GM12891 (cell line): ENCODE data around the gene DNAJC5.

Experiments used
- DNase-seq: peaks from one replicate; pipeline ENCODE4 v3.0.0; 2011; ENCODE audit warnings: low spot score; ENCODE audit not compliant: insufficient read length
- FAIRE-seq: peaks from 2 replicates; lab custom pipeline; 2011; peaks lifted over from hg19 to GRCh38; lab: Jason Lieb, UNC
- PAX5 ChIP-seq: IDR thresholded peaks from 2 replicates; pipeline ENCODE4 v1.6.1; 2011; ENCODE audit warnings: low read length, moderate library complexity, mild to moderate bottlenecking; ENCODE audit not compliant: insufficient read depth, severe bottlenecking
- POLR2A ChIP-seq: IDR thresholded peaks from 2 replicates; pipeline ENCODE4 v1.6.1; 2011; ENCODE audit warnings: low read depth, low read length, control low read depth
- POLR2AphosphoS5 ChIP-seq: IDR thresholded peaks from 2 replicates; pipeline ENCODE4 v1.6.1; 2011; ENCODE audit warnings: low read depth, low read length, control low read depth
- POU2F2 ChIP-seq: IDR thresholded peaks from 2 replicates; pipeline ENCODE4 v1.6.1; 2011; ENCODE audit warnings: low read depth, mild to moderate bottlenecking, control low read depth, low read length, moderate library complexity
- SPI1 ChIP-seq: IDR thresholded peaks from 2 replicates; pipeline ENCODE4 v1.6.1; 2011; ENCODE audit warnings: low read depth, low read length, control low read depth
- TAF1 ChIP-seq: IDR thresholded peaks from 2 replicates; pipeline ENCODE4 v1.6.1; 2011; ENCODE audit warnings: low read depth, low read length, control low read depth

DNAJC5 gene

DNA sequence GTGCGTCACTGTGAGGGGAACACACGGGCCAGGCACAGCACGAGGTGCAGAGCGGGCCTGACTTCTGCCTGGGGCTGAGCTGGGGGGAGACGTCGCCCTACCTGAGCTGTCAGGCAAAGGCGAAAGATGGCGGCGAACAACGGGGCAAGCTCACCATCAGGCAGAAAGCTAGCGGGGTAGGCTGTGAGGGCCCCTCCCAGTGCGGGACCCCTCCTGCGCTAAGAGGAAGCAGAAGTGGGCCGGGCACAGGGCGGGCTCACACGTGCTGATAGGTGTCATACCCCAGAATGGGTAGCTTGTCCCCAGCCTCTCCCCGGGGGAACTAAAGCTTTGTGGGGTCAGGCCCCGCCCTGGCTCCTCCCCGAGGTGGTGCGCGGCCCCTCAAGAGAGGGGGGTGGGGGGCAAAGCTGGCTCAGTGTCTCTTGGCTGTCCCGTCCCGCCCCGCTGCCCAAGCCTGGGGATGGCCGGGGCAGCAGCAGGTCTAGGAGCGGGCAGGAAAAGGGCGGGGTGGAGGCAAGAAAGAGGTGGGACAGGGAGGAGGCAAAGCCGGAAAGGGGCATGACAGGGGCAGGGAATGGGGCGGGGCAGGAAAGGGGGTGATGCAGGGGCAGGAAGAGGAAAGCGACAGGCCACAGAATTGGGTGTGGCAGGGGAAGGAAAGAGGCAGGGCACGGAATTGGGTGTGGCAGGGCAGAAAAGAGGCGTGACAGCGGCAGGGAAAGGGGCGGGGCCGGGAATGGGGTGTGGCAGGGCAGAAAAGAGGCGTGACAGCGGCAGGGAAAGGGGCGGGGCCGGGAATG lies 46.6 kb downstream of the DNAJC5 start:
- no peak for TF ChIP-seq POLR2A
- no peak for TF ChIP-seq TAF1
- no peak for TF ChIP-seq SPI1
- TF ChIP-seq PAX5: no peak
- TF ChIP-seq POU2F2: no peak
- TF ChIP-seq POLR2AphosphoS5: no peak
- DNase-seq (peak; percentile 73), FAIRE-seq (peak; percentile 5)

GRCh38 chr20:63942250-63942951 lies 47.5 kb downstream of the DNAJC5 start:
- DNase-seq: peak; percentile 67
- TF ChIP-seq TAF1 (no peak), POLR2A (no peak), POU2F2 (no peak), POLR2AphosphoS5 (0 out of 2 replicates have a peak, but pooled peaks have one; percentile 28), PAX5 (no peak)
- FAIRE-seq: peak; percentile 77

GRCh38 chr20:63942969-63943807 lies 48.3 kb downstream of the DNAJC5 start:
- DNase-seq: no peak
- TF ChIP-seq POU2F2 (no peak), SPI1 (no peak), PAX5 (no peak), POLR2A (no peak; the same call in 1 of the 2 replicates)
- FAIRE-seq: no peak

- TF ChIP-seq POLR2A: no peak
- TF ChIP-seq POLR2AphosphoS5: no peak
- no peak for TF ChIP-seq SPI1
- TF ChIP-seq PAX5: no peak
- TF ChIP-seq POU2F2: no peak
- no peak for TF ChIP-seq TAF1
- FAIRE-seq (no peak), DNase-seq (no peak)
Measured at GRCh38 chr20:63943808-63944077, 48.8 kb downstream of the DNAJC5 start.

- DNase-seq (no peak), FAIRE-seq (no peak)
- TF ChIP-seq PAX5 (no peak), SPI1 (no peak), POU2F2 (no peak), POLR2AphosphoS5 (no peak), TAF1 (no peak), POLR2A (no peak)
Measured at GRCh38 chr20:63944078-63944941, 49.4 kb downstream of the DNAJC5 start.

DNA sequence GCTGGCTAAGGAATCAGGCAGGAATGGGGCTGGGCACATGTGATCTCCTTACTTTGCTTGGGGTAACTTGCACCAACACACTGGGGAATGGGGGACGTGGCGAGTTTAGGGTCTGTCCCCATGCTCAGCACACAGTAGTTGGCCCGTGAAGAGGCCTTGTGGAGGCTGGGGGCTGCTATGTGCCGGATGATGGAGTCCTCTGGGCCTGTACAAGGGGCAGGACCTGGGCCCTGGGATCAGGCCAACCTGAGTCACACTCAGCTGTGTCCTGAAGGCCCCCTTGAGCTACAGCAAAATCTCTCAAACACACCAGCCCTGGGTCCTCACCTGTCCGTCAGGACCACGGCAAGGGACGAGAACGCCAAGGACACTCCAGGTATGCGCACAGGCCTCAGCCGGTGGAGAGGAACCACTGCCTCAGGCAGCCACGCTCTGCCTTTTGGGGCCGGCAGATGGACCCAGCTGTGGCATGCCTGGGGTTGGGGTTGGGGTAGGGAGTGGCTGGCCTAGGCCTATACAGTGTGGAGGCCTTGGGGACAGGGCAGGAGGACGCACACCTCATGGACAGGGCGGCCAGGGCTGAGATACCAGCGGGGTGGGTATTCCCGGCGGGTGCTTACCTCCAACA lies 50.2 kb downstream of the DNAJC5 start:
- FAIRE-seq: no peak
- TF ChIP-seq TAF1 (no peak), POLR2AphosphoS5 (no peak), POU2F2 (no peak), PAX5 (no peak), POLR2A (no peak), SPI1 (no peak)
- DNase-seq: no peak

DNA sequence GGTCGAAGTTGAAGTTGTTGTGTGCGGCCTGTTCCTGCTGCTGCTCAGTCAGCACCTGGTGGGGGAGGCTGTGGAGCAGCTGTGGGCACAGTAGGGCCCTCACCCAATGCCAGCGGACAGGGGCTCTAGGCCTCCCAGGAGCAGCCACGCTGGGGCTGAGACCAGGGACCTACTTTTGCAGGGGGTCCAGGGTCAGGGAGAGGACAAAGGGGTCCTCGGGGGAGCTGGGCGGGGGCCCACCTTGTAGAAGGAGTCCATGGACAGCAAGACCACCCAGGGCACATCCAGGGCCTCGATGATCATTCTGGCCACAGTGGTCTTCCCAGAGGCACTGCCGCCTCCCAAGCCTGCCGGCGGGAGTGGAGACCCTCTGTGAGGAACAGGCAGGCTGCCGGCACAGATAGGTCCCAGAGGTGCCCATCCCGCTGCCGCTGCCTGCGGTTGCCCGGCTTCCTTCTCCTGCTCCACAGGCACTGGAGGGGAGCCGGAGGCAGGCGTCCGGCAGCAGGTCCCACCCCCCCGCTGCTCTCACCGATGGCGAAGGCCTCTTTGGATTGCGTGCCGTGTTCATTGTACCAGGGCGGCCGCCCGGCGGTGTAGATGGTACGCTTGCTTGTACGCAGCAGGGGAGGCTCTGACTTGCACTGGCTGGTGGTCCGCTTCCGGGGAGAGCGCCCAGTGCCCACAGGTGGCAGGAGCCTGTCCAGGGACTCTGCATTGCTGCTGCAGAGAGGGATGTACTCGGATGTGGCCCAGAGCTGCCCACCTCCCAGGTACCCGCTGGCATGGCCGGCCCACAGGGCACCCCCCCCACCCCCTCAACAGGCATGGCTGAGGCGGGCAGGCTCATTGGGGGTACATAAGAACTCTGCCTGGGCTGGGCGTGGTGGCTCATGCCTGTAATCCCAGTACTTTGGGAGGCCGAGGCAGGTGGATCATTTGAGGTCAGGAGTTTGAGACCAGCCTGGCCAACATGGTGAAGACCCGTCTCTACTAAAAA lies 51.3 kb downstream of the DNAJC5 start:
- FAIRE-seq: no peak
- DNase-seq: no peak
- TF ChIP-seq POLR2A (no peak), POU2F2 (no peak), TAF1 (no peak), SPI1 (no peak), PAX5 (no peak), POLR2AphosphoS5 (no peak)

DNA sequence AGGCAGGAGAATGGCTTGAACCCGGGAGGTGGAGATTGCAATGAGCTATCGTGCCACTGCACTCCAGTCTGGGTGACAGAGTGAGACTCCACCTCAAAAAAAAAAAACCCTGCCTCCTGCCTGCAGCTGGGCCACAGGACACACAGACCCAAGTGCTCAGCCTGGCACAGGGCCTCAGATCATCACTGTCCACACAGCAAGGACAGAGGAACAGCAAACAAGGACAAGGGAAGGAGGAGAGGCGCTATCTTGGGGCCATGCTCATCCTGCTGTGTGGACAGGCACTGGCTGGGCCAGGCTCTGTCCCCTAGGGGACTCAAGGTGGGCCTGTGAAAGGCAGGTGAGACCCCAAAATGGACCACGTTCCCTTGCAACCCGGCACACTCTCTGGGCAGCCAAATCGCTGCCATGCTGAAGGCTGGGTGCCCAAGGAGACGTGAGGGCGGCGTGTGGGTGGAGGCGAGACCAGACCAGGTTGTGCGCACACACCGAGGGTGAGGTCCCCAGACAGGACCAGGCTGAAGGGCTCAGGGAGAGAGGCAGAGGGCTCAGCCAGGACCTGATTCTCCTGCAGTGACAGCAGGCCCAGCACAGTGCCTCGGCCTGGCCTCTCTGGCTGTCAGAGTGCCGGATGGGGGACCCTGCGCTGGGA lies 52.2 kb downstream of the DNAJC5 start:
- DNase-seq: no peak
- TF ChIP-seq POU2F2 (no peak), SPI1 (no peak), TAF1 (no peak), PAX5 (no peak), POLR2A (no peak), POLR2AphosphoS5 (no peak)
- FAIRE-seq: no peak
